Activated CD4-positive, alpha-beta memory T cell treated with anti-CD3 and anti-CD28 coated beads for 36 hours (primary cell): ENCODE results near the gene SLC37A1. TPM values are rescaled to one million over a fixed set of nuclear protein-coding genes. Genes with fewer than 3 reads are reported as not detected.

ENCODE experiments used
- CTCF ChIA-PET: fragments of 350-600 bp; sonication (Branson Sonifier 250); formaldehyde crosslinking; loops from one replicate; lab custom pipeline; 2021; ENCODE audit warnings: antibody characterized with exemption, inconsistent platforms; lab: Charles Lee
- POLR2A ChIA-PET: fragments of 350-600 bp; sonication (Branson Sonifier 250); formaldehyde crosslinking; loops from one replicate; lab custom pipeline; 2021; ENCODE audit warnings: antibody characterized with exemption; lab: Charles Lee
- DNase-seq: peaks from one replicate; pipeline ENCODE4 v3.0.0-alpha.2; 2020
- H3K27ac Mint-ChIP-seq: one replicate; pipeline ENCODE4 v1.8.0; 2021; ENCODE audit warnings: mixed read lengths
- H3K27me3 Mint-ChIP-seq: one replicate; pipeline ENCODE4 v1.8.0; 2021; ENCODE audit warnings: mixed read lengths
- H3K36me3 Mint-ChIP-seq: one replicate; pipeline ENCODE4 v1.8.0; 2021; ENCODE audit warnings: mixed read lengths
- H3K4me1 Mint-ChIP-seq: one replicate; pipeline ENCODE4 v1.8.0; 2021; ENCODE audit warnings: low read depth, mixed read lengths
- H3K4me3 Mint-ChIP-seq: one replicate; pipeline ENCODE4 v1.8.0; 2021; ENCODE audit warnings: mild to moderate bottlenecking, mixed read lengths
- H3K9me3 Mint-ChIP-seq: one replicate; pipeline ENCODE4 v1.8.0; 2021; ENCODE audit warnings: mixed read lengths
- intact Hi-C: fragments of 100-400 bp; cut with micrococcal nuclease; formaldehyde crosslinking; loops from one replicate; pipeline ENCODE4 v1.15.1; 2023
- total RNA-seq, 2 experiments: library from RNA; stranded (reverse); gene quantifications; one replicate each; pipeline ENCODE4 v1.2.3, GENCODE V29; 2021

The SLC37A1 gene
- total RNA-seq, 2 experiments from 2014 or later = 21.1 to 21.2 TPM

DNA sequence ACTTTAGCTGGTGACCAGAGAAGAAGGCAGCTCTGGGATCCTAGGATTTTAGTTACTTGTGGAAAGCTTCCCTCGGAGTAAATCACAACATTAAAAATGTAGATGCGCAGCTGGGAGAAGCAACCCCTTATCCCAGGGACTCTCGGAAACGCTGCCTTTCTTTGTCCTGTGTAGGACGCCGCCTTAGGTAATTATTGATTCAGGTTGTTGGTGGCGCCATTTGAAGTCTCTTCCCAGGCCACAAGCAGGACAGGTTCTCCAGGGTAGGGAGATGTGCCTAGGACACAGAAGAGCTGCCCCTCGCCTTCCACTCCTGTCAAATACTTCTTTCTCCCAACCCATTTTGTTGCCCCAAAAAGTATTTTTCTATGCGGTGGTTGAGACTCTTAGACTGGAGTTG lies 10.3 kb downstream of the SLC37A1 start:
- no peak for DNase-seq
- no peaks in the 10 kb centered on the region for H3K9me3 Mint-ChIP-seq
- H3K36me3 Mint-ChIP-seq = peaks cover 46% of the 10 kb centered on the region
- intact Hi-C loops = loop anchor here (10.0 kb wide), 1 partner anchor 379 kb away; no protein-coding TSS in a partner anchor
- H3K27me3 Mint-ChIP-seq = no peaks in the 10 kb centered on the region
- POLR2A ChIA-PET = no interaction called here
- CTCF ChIA-PET = no interaction called here
- no peak overlapping the region for H3K27ac Mint-ChIP-seq
- peaks cover 52% of the 10 kb centered on the region for H3K4me1 Mint-ChIP-seq
- no peak overlapping the region for H3K4me3 Mint-ChIP-seq

DNA sequence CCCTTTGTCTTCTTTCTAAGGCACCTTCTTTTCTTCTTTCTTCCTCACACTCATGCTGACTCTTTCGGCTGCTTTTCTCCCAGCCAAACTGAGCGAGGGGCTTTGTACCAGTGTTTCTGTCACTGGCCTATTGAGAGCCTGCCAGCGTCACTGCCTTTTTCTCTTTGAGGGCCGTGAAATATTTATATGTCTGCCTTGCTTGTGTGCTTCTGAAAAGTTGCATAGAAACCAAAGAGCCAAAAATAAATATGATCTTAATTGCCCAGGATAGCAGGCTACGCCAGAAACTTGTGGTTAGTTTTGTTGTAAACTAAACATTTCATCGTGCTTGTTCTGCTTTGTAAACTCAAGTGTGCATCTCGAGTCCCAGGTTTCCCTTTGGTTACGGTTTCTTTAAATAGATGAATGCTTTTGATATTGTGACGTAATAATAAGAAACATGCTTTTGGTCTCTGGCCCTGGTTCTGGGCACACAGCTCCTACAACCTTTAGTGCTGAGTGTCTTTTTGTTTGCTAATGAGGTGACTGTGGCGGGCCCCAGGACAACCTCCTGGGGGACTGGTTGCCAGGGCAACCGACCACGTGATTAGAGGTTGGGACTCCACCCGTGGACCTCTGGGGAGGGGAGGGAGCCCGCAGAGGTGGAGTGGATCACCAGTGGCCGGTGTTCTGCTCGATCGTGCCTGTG lies 10.8 kb downstream of the SLC37A1 start:
- ChIA-PET CTCF (interaction anchor here (1.4 kb wide), 1 partner anchor 12 kb away, joined by 4 read pairs; no protein-coding TSS in a partner anchor), POLR2A (no interaction called here)
- no peak overlapping the region for H3K4me3 Mint-ChIP-seq
- peaks cover 46% of the 10 kb centered on the region for H3K36me3 Mint-ChIP-seq
- peak; percentile 28 for DNase-seq
- intact Hi-C loops = loop anchor here (5.0 to 10.0 kb wide), 3 partner anchors 117 to 380 kb away; no protein-coding TSS in a partner anchor
- H3K4me1 Mint-ChIP-seq = peaks cover 55% of the 10 kb centered on the region
- H3K9me3 Mint-ChIP-seq = no peaks in the 10 kb centered on the region
- H3K27ac Mint-ChIP-seq = no peak overlapping the region
- no peaks in the 10 kb centered on the region for H3K27me3 Mint-ChIP-seq

DNA sequence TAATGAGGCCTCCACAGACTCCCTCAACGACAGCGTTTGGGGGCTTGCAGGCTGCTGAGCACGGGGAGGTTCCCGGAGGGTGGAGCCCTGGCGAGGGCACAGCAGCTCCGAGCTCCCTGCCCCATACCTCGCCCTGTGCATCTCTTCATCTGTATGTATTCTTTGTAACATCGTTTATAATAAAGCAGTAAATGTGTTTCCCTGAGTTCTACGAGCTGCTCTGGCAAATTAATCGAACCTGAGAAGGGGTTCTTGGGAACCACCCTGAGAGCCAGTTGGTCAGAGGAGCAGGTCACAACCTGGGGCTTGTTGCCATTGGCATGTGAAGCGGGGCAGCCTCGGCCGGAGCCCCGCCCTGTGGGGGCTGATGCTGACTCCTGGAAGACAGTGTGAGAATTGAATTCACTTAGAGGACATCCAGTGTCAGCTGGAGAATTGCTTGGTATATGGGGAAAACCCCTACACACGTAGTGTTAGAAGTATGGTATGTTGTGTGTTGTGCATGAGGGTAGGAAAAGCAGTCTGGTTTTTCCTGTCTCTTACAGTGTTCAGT lies 11.5 kb downstream of the SLC37A1 start:
- H3K9me3 Mint-ChIP-seq = no peaks in the 10 kb centered on the region
- intact Hi-C loops = loop anchor here (5.0 to 10.0 kb wide), 3 partner anchors 118 to 380 kb away; no protein-coding TSS in a partner anchor
- no peak overlapping the region for H3K4me3 Mint-ChIP-seq
- ChIA-PET POLR2A (no interaction called here), CTCF (interaction anchor here (1.1 to 1.4 kb wide), 2 partner anchors 11 to 13 kb away, joined by 4 read pairs; no protein-coding TSS in a partner anchor)
- no peak overlapping the region for H3K27ac Mint-ChIP-seq
- H3K4me1 Mint-ChIP-seq = peaks cover 57% of the 10 kb centered on the region
- peaks cover 42% of the 10 kb centered on the region for H3K36me3 Mint-ChIP-seq
- no peaks in the 10 kb centered on the region for H3K27me3 Mint-ChIP-seq
- no peak for DNase-seq

DNA sequence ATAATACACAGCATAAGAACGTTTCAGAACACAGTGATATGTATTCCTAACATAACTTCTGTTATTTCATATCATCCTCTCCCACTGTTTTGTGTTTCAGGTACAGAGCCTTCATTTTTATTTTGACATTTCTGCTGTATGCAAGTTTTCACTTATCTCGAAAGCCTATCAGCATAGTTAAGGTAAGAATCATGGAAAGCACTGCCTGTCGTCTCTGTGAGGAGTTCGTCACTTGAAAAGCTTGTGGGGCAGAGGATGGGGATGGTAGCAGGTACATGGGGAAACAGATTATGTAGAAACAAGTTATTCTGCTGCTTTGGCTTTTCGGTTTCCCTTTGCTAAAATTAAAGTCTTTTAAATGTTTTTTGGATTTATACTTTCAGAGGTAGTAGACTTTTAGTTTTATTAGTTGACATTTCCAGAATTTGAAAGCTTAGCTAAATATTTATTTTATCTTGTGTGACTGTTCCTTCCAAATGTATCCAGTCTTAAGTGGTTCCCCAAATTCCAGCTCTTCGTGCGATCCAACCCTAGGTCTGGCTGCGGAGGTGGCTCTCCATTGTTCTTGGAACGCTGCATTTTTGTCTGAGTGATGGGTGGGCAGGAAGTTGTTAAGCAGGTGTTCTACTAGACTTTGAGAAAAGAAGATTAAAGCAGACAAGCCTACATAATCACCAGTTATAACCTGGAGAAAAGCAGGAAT lies 12.2 kb downstream of the SLC37A1 start:
- intact Hi-C loops = loop anchor here (1.0 to 10.0 kb wide), 4 partner anchors 119 to 381 kb away; no protein-coding TSS in a partner anchor
- no peaks in the 10 kb centered on the region for H3K27me3 Mint-ChIP-seq
- POLR2A ChIA-PET = interaction anchor here (1.3 kb wide), 1 partner anchor 59 kb away, joined by 3 read pairs; no protein-coding TSS in a partner anchor
- peaks cover 35% of the 10 kb centered on the region for H3K36me3 Mint-ChIP-seq
- no peak for DNase-seq
- CTCF ChIA-PET = interaction anchor here (1.0 to 1.7 kb wide), 4 partner anchors 11 to 267 kb away, joined by 3 to 4 read pairs (median 4); no protein-coding TSS in a partner anchor
- peaks cover 57% of the 10 kb centered on the region for H3K4me1 Mint-ChIP-seq
- no peaks in the 10 kb centered on the region for H3K9me3 Mint-ChIP-seq
- no peak overlapping the region for H3K4me3 Mint-ChIP-seq
- H3K27ac Mint-ChIP-seq = no peak overlapping the region

DNA sequence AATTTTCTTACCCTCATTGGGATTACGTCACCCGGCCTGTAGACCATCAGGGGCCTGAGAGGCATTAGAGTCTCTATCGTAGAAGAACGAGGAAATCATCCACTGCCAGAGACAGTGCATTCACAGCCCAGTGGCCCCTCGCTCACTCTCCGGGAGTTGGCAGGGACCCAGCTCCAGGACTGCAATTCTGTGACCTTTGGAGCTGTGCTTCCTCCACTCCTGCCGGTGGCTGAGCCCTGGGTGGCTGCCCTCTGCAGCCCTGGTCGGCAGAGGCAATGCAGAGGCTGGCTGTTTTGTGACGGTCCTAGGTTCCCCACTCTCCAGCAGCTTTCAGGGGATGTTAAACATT lies 12.7 kb downstream of the SLC37A1 start:
- intact Hi-C loops = loop anchor here (1.0 to 10.0 kb wide), 4 partner anchors 119 to 382 kb away; no protein-coding TSS in a partner anchor
- peaks cover 57% of the 10 kb centered on the region for H3K4me1 Mint-ChIP-seq
- H3K27ac Mint-ChIP-seq = peak overlapping the region; percentile 87
- no peaks in the 10 kb centered on the region for H3K27me3 Mint-ChIP-seq
- ChIA-PET POLR2A (interaction anchor here (0.9 to 2.4 kb wide), 6 partner anchors 12 to 306 kb away, joined by 3 to 25 read pairs (median 3); partner anchors contain the start of gene SLC37A1), CTCF (interaction anchor here (1.0 to 1.7 kb wide), 3 partner anchors 77 to 267 kb away, joined by 3 to 4 read pairs (median 3); no protein-coding TSS in a partner anchor)
- no peaks in the 10 kb centered on the region for H3K9me3 Mint-ChIP-seq
- H3K36me3 Mint-ChIP-seq = peaks cover 33% of the 10 kb centered on the region
- H3K4me3 Mint-ChIP-seq = no peak overlapping the region
- DNase-seq = no peak

DNA sequence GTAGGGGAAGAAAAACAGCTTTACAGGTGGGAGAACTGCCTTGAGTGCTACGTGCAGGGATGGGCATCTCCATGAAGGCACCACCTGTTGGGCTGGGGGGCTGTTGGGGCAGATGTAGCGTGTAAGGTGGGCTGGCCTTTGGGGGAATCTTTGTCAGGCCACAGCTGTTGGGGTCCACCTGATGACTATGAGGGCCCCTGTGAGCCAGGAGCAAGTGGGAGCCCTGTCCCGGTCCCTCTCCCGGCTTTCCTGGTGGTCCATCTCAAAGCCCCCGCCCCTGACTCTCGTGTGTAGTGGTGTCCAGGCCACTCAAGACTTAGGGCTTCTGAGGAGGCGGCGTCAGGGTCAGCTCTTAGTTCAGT lies 13.5 kb downstream of the SLC37A1 start:
- Mint-ChIP-seq H3K27ac (peak overlapping the region; percentile 87), H3K4me1 (peaks cover 53% of the 10 kb centered on the region), H3K9me3 (no peaks in the 10 kb centered on the region), H3K36me3 (peaks cover 27% of the 10 kb centered on the region), H3K27me3 (no peaks in the 10 kb centered on the region), H3K4me3 (peak overlapping the region; percentile 62)
- intact Hi-C loops = loop anchor here (1.0 to 10.0 kb wide), 6 partner anchors 13 to 382 kb away; partner anchors contain the start of gene RSPH1
- peak; percentile 9 for DNase-seq
- ChIA-PET CTCF (interaction anchor here (0.6 to 1.7 kb wide), 6 partner anchors 13 to 216 kb away, joined by 3 to 9 read pairs (median 3); partner anchors contain the start of gene SLC37A1), POLR2A (interaction anchor here (0.7 to 2.4 kb wide), 11 partner anchors 10 to 307 kb away, joined by 3 to 25 read pairs (median 3); partner anchors contain the start of genes RSPH1, SLC37A1 and UBASH3A)

DNA sequence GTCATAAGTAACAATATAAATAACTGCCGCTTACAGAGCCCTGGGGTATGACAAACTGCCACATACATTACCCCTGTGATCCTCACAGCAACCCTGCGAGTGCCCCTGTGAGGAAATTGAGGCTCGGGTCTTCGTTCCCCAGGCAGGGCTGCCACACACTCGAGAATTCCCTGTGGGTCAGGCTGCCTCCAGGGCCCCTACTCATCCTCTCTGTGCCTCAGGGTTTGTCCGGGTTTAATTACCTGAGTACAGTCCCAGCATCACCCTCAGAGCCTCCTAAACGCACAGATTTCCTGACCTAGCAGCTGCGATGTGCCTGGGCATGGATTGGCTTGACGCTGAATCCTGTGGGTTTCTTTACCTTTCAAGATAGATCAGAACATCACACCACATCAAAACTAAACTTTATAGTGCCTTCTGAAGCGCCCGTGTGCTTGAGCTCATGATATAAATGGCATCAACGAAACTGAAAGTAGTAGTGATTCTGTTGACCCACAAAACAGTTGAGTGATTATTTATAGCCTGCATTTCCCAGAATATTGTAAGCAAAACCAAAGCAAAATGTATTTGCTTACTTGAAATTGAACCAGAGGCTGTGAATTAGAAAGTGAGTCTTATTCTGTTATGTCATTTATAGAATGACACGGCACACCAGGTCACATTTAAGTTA lies 14.0 kb downstream of the SLC37A1 start:
- H3K27ac Mint-ChIP-seq = peak overlapping the region; percentile 87
- H3K27me3 Mint-ChIP-seq = no peaks in the 10 kb centered on the region
- H3K4me3 Mint-ChIP-seq = peak overlapping the region; percentile 62
- intact Hi-C loops = loop anchor here (1.0 to 10.0 kb wide), 6 partner anchors 13 to 383 kb away; partner anchors contain the start of gene RSPH1
- peaks cover 24% of the 10 kb centered on the region for H3K36me3 Mint-ChIP-seq
- peak; percentile 79 for DNase-seq
- H3K4me1 Mint-ChIP-seq = peaks cover 53% of the 10 kb centered on the region
- ChIA-PET CTCF (interaction anchor here (0.6 to 1.7 kb wide), 6 partner anchors 13 to 217 kb away, joined by 3 to 9 read pairs (median 3); partner anchors contain the start of gene SLC37A1), POLR2A (interaction anchor here (0.7 to 2.4 kb wide), 13 partner anchors 10 to 307 kb away, joined by 3 to 25 read pairs (median 3); partner anchors contain the start of genes RSPH1, SLC37A1 and UBASH3A)
- H3K9me3 Mint-ChIP-seq = no peaks in the 10 kb centered on the region

DNA sequence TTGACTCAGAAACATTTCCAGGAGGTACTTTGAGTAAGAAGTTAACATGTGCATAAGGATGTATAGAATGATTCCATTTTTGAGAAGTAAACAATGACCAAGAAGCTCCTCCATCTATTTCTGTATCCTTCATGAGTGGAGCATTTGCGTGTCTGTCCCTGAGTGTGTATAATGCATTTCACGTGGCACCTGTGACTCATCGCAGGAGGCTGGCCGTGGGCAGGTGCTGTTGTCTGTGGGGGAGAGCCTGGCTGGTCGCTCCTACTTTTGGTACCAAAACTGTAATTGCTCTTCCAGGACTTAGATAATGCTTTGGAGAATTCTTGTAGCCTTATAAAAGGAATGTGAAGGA lies 16.5 kb downstream of the SLC37A1 start:
- Mint-ChIP-seq H3K27ac (no peak overlapping the region), H3K36me3 (peaks cover 20% of the 10 kb centered on the region)
- peak; percentile 60 for DNase-seq

DNA sequence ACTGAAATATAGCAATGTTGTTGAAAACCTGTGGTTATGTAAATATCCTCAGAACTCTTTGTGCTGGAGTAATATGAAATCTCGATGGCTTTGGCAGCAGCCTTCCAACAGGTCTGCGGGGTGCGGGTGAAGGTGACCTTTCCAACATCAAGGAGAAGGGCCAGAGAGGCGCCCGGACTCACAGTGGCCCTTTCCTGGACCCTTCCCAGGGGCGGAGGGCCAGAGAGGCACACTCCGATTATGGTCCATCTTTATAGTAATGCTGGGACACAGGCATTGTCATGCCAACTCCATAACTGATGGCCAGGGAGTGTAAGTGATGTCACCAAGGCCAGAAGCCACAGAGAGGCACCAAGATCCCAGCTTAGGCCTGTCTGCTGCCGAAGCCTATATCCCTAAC lies 18.1 kb downstream of the SLC37A1 start:
- DNase-seq = no peak
- Mint-ChIP-seq H3K4me1 (peaks cover 40% of the 10 kb centered on the region), H3K27me3 (no peaks in the 10 kb centered on the region), H3K9me3 (no peaks in the 10 kb centered on the region), H3K27ac (no peak overlapping the region), H3K4me3 (no peak overlapping the region), H3K36me3 (peaks cover 19% of the 10 kb centered on the region)
- intact Hi-C loops = no loop called here
- CTCF ChIA-PET = no interaction called here
- POLR2A ChIA-PET = no interaction called here

More for the DNA sequence above, 16.5 kb downstream of the SLC37A1 start:
- Mint-ChIP-seq H3K4me3 (no peak overlapping the region), H3K27me3 (no peaks in the 10 kb centered on the region), H3K9me3 (no peaks in the 10 kb centered on the region), H3K4me1 (peaks cover 53% of the 10 kb centered on the region)
- ChIA-PET POLR2A (no interaction called here), CTCF (interaction anchor here (0.7 kb wide), 1 partner anchor 21 kb away, joined by 5 read pairs; no protein-coding TSS in a partner anchor)
- intact Hi-C loops = no loop called here

DNA sequence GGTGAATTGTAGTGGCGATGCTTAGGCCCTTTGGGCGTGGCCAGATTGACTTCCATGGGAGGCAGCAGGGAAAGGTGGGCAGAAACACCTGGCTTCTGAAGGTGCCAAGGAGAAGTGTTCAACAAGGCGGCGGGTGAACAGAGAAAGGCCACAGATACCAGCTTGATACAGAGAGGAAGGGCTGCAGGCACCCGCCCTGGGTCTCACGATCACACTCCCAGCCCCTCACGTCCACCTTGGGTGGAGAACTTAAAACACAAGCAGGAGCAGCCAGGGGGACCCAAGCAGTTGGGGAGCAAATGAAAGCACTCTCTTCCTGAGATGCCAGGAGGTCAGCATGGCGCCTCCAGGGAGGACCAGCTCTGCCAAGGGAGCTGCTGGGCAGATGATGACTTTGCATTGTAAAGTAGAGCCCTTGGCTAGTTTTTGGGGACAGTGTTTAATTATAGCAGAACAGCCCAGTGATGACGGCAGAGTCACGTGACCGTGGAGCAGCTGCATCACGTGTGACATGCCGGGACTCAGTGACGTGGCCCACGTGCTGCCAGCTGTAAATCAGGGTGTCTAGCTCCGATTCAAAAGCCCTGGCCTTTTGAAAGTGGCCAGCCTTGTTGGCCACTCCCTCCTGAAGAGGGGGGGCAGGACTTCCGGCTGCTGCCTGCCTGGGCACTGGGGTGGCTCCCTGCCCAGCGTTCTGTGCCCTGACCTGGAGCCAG lies 19.0 kb downstream of the SLC37A1 start:
- intact Hi-C loops = no loop called here
- H3K27ac Mint-ChIP-seq = no peak overlapping the region
- CTCF ChIA-PET = no interaction called here
- DNase-seq = no peak
- peaks cover 16% of the 10 kb centered on the region for H3K36me3 Mint-ChIP-seq
- H3K9me3 Mint-ChIP-seq = no peaks in the 10 kb centered on the region
- peaks cover 31% of the 10 kb centered on the region for H3K4me1 Mint-ChIP-seq
- H3K4me3 Mint-ChIP-seq = no peak overlapping the region
- H3K27me3 Mint-ChIP-seq = no peaks in the 10 kb centered on the region
- POLR2A ChIA-PET = no interaction called here
